CD4-positive, alpha-beta memory T cell (primary cell): ENCODE measurements around the gene ANXA9. TPM values are rescaled to one million over a fixed set of nuclear protein-coding genes. Genes with fewer than 3 reads are reported as not detected.

Experiments
- CTCF ChIA-PET: fragments of 350-600 bp; sonication (Branson Sonifier 250); formaldehyde crosslinking; loops from one replicate; lab custom pipeline; 2021; ENCODE audit warnings: inconsistent platforms; ENCODE audit not compliant: partially characterized antibody; lab: Charles Lee
- POLR2A ChIA-PET: fragments of 350-600 bp; sonication (Branson Sonifier 250); formaldehyde crosslinking; loops from one replicate; lab custom pipeline; 2021; ENCODE audit not compliant: partially characterized antibody; lab: Charles Lee
- DNase-seq, 5 donors: peaks; one replicate each; pipeline versions ENCODE4 v3.0.0 to v3.0.0-alpha.2; 2020 to 2022; ENCODE audit warnings: mixed read lengths in 1 of 5
- H3K27ac ChIP-seq: one replicate; pipeline ENCODE4 v1.7.0; 2013; ENCODE audit warnings: low read depth, low read length
- H3K27me3 ChIP-seq: 2 replicates; pipeline ENCODE4 v1.7.0; 2013; ENCODE audit warnings: mild to moderate bottlenecking, low read length, moderate library complexity; ENCODE audit not compliant: insufficient read depth
- H3K36me3 ChIP-seq: 2 replicates; pipeline ENCODE4 v1.7.0; 2013; ENCODE audit warnings: mild to moderate bottlenecking, low read length, moderate library complexity; ENCODE audit not compliant: insufficient read depth
- H3K4me1 ChIP-seq: 2 replicates; pipeline ENCODE4 v1.7.0; 2013; ENCODE audit warnings: mild to moderate bottlenecking, low read length, moderate library complexity; ENCODE audit not compliant: insufficient read depth
- H3K4me3 ChIP-seq, 2 donors: one replicate each; pipeline ENCODE4 v1.7.0; 2013; ENCODE audit warnings: low read length in 2 of 2, mild to moderate bottlenecking in 1 of 2
- H3K9me3 ChIP-seq, 2 donors: one replicate each; pipeline ENCODE4 v1.7.0; 2013; ENCODE audit warnings: low read length in 2 of 2, control low read depth in 1 of 2; ENCODE audit not compliant: control insufficient read depth in 1 of 2
- H3K27ac Mint-ChIP-seq, 7 donors: one replicate each; pipeline ENCODE4 v1.8.0; 2020 to 2021; ENCODE audit warnings: mixed read lengths in 7 of 7, mild to moderate bottlenecking in 6 of 7, inconsistent platforms in 3 of 7, moderate library complexity in 3 of 7
- H3K27me3 Mint-ChIP-seq, 2 donors: one replicate each; pipeline ENCODE4 v1.8.0; 2020 to 2021; ENCODE audit warnings: mixed read lengths in 2 of 2
- H3K36me3 Mint-ChIP-seq, 2 donors: one replicate each; pipeline ENCODE4 v1.8.0; 2020 to 2021; ENCODE audit warnings: mixed read lengths in 2 of 2, inconsistent platforms in 1 of 2, mild to moderate bottlenecking in 1 of 2
- H3K4me1 Mint-ChIP-seq, 4 donors: one replicate each; pipeline ENCODE4 v1.8.0; 2020 to 2021; ENCODE audit warnings: mixed read lengths in 4 of 4, mild to moderate bottlenecking in 1 of 4
- H3K4me3 Mint-ChIP-seq, 8 donors: one replicate each; pipeline ENCODE4 v1.8.0; 2020 to 2021; ENCODE audit warnings: mixed read lengths in 8 of 8, mild to moderate bottlenecking in 7 of 8, moderate library complexity in 6 of 8, inconsistent platforms in 3 of 8
- H3K9me3 Mint-ChIP-seq, 8 donors: one replicate each; pipeline ENCODE4 v1.8.0; 2020 to 2021; ENCODE audit warnings: mixed read lengths in 8 of 8, mild to moderate bottlenecking in 5 of 8, inconsistent platforms in 3 of 8, moderate library complexity in 1 of 8
- intact Hi-C: fragments of 100-400 bp; cut with micrococcal nuclease; formaldehyde crosslinking; loops from one replicate; pipeline ENCODE4 v1.15.1; 2023
- polyA plus RNA-seq, 2 donors: library from polyadenylated mRNA; unstranded; fragments of 300-500 nt; fragmentation: Illumina TruSeq; gene quantifications; one replicate each; pipeline ENCODE4 v1.2.3, GENCODE V29; 2021
- total RNA-seq, 2 experiments: library from RNA; stranded (reverse); gene quantifications; one replicate each; pipeline ENCODE4 v1.2.3, GENCODE V29; 2021

Gene ANXA9
- total and polyA plus RNA-seq, 4 experiments from 2014 or later = 0.17 to 0.33 (median 0.23) TPM; not detected in 1

DNA sequence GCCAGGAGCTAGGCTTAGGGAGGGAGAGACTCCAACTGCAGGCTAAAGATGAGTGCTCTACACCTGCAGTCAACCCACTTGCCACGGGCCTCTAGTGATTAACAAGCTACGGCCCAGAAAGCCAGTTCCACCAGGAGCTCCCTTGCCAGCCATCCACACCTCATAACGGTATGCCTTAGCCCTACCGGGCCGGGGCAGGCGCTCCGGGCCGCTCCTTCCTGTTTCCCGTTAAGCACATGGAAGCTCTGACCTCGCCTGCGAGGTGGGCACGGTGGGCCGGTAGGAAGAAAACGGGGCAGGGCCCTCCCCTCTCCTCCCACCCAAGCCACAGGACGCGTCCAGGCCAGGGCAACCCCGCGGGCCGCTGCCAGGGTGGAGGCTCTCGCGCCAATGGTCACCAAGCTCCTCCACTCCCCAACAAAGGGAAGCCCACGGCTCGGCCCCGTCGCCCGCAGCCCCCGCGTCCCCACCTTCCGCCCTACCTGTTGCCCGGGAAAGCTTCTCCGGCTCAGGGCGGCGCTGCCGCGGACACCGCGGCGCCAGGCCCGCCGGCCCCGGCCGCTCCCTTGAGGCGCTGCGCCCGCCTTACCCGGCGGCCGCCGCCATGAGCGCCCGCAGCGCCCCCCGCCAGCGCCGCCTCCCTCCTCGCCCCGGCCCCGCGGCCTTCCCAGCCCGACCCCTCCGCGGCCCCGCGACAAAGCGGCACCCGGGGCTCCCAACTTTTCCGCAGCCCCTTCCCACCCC is 8.1 kb upstream of the ANXA9 start:
- DNase-seq = peak in 4 of 5 donors; percentile 32 to 55 (median 36)
- no peaks in the 10 kb centered on the region for H3K36me3 ChIP-seq
- H3K4me1 ChIP-seq = peaks cover 68% of the 10 kb centered on the region
- H3K4me3 ChIP-seq = peak overlapping the region; percentile 78 to 83
- Mint-ChIP-seq H3K36me3 (peaks cover under 1 to 15% of the 10 kb centered on the region in 2 donors), H3K27ac (peak overlapping the region; percentile 91 to 95 (median 92)), H3K27me3 (no peaks in the 10 kb centered on the region), H3K4me1 (peaks cover 45 to 74% (median 58%) of the 10 kb centered on the region in 4 donors), H3K9me3 (no peaks in the 10 kb centered on the region), H3K4me3 (peak overlapping the region; percentile 86 to 95 (median 89))
- CTCF ChIA-PET = interaction anchor here (0.7 to 15.8 kb wide), 7 partner anchors 8 to 413 kb away, joined by 3 to 255 read pairs (median 3); partner anchors contain the start of gene MINDY1
- H3K27me3 ChIP-seq = no peaks in the 10 kb centered on the region
- H3K27ac ChIP-seq = peak overlapping the region; percentile 84
- POLR2A ChIA-PET = interaction anchor here (0.5 to 4.1 kb wide), 24 partner anchors 9 to 610 kb away, joined by 3 to 30 read pairs (median 4); partner anchors contain the start of genes ARNT, CDC42SE1, ENSA and GOLPH3L
- intact Hi-C loops = loop anchor here (1.0 to 10.0 kb wide), 4 partner anchors 33 to 509 kb away; partner anchors contain the start of genes ARNT, MINDY1 and SETDB1
- H3K9me3 ChIP-seq = no peaks in the 10 kb centered on the region

DNA sequence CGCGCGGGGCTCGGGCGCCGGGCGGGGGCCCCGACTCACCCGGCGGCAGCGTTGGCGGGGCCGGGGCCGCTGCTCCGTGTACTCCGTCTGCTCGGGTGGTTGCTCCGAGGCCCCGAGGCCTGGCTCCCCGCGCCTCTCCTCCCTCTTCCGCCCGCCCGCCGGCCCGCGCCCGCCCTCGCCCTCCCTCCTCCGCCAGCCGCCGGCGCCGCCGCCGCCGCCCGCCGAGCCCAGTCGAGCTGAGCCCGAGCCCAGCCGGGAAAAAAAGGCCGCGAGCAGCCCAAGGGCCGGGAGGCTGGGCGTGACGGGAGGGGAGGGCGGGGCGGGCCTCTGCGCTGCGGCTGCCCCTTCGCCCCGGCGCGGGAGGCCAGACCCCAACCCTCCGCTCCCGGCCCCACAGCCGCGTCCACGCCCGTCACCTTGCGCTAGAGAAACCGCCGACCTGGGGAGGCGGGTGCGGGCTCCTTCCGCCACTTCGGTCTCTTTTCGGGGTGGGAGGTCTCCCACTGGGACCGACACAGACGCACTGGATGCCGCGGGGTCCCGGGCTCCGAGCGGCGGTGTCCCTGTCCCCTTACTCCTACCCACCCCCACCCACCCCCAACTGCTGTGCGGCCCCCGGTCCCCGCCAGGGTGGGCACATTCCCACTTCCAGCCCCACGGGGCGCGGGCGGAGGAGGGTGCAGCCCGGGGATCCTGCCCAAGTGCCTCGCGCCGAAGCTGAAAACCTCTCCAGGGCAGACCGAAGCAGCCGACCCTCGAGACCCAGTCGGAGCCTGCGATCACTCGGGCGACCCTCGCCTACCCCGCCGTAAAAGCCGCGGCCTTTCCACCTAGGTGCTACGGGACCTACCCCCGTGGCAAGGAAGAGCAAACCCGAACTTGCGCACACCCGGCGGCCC is 7.3 kb upstream of the ANXA9 start, which contains the start of gene CERS2:
CERS2 (minus strand) TSS at position 256 of the 899 bp plus-strand sequence. CDS start 5,745 bp downstream, outside the sequence.
- DNase-seq = peak; percentile 73 to 84 (median 81)
- no peaks in the 10 kb centered on the region for H3K9me3 Mint-ChIP-seq
- CTCF ChIA-PET = interaction anchor here (0.7 to 15.8 kb wide), 5 partner anchors 9 to 36 kb away, joined by 3 to 255 read pairs (median 4); partner anchors contain the start of gene MINDY1
- no peaks in the 10 kb centered on the region for H3K27me3 Mint-ChIP-seq
- peak within 1 kb of the TSS; percentile 86 to 95 (median 89) for H3K4me3 Mint-ChIP-seq
- Histone ChIP-seq H3K4me1 (peaks cover 76% of the 10 kb centered on the region), H3K27ac (peak within 1 kb of the TSS; percentile 84), H3K27me3 (no peaks in the 10 kb centered on the region), H3K4me3 (peak within 1 kb of the TSS; percentile 78 to 83), H3K36me3 (no peaks in the 10 kb centered on the region), H3K9me3 (no peaks in the 10 kb centered on the region)
- POLR2A ChIA-PET = interaction anchor here (0.9 to 4.1 kb wide), 12 partner anchors 12 to 611 kb away, joined by 3 to 30 read pairs (median 4); partner anchors contain the start of genes ARNT, ENSA, MCL1 and MINDY1
- intact Hi-C loops = loop anchor here (1.0 to 10.0 kb wide), 4 partner anchors 32 to 510 kb away; partner anchors contain the start of genes ARNT, MINDY1 and SETDB1
- H3K36me3 Mint-ChIP-seq = peaks cover 0 to 12% of the 10 kb centered on the region in 2 donors
- H3K27ac Mint-ChIP-seq = peak within 1 kb of the TSS; percentile 91 to 95 (median 92)
- H3K4me1 Mint-ChIP-seq = peaks cover 48 to 82% (median 63%) of the 10 kb centered on the region in 4 donors

DNA sequence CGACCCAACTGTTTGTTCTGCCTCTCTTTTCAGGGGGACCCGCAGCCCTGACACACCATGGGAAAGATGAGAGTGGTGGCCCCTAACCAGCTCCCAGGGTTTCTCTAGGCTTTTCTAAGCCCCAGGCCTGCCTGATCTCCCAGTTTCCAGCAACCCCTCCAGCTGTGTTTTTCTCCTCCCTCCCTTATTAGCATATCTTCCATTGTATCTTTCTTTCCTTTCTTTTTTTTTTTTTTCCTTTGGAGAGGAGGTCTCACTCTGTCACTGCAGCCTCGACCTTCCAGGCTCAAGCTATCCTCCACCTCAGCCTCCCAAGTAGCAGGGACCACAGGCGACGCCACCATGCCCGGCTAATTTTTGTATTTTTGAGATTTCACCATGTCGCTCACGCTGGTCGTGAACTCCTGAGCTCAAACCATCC is 5.7 kb upstream of the ANXA9 start:
- ChIA-PET CTCF (interaction anchor here (0.5 to 15.8 kb wide), 4 partner anchors 24 to 77 kb away, joined by 3 to 255 read pairs (median 6); partner anchors contain the start of genes MINDY1 and SETDB1), POLR2A (interaction anchor here (0.7 to 4.1 kb wide), 6 partner anchors 25 to 612 kb away, joined by 3 to 30 read pairs (median 3); partner anchors contain the start of genes MINDY1 and RPRD2)
- Mint-ChIP-seq H3K27ac (peak overlapping the region; percentile 61 to 94 (median 90)), H3K4me1 (peaks cover 40 to 68% (median 53%) of the 10 kb centered on the region in 4 donors), H3K27me3 (no peaks in the 10 kb centered on the region), H3K36me3 (peaks cover 0 to 11% of the 10 kb centered on the region in 2 donors), H3K4me3 (peak overlapping the region; percentile 50 to 85 (median 82)), H3K9me3 (no peaks in the 10 kb centered on the region)
- DNase-seq = no peak
- H3K27me3 ChIP-seq = no peaks in the 10 kb centered on the region
- H3K9me3 ChIP-seq = no peaks in the 10 kb centered on the region
- H3K4me1 ChIP-seq = peaks cover 63% of the 10 kb centered on the region
- H3K4me3 ChIP-seq = no peak overlapping the region
- H3K27ac ChIP-seq = no peak overlapping the region
- intact Hi-C loops = loop anchor here (10.0 kb wide), 1 partner anchor 512 kb away; no protein-coding TSS in a partner anchor
- no peaks in the 10 kb centered on the region for H3K36me3 ChIP-seq

DNA sequence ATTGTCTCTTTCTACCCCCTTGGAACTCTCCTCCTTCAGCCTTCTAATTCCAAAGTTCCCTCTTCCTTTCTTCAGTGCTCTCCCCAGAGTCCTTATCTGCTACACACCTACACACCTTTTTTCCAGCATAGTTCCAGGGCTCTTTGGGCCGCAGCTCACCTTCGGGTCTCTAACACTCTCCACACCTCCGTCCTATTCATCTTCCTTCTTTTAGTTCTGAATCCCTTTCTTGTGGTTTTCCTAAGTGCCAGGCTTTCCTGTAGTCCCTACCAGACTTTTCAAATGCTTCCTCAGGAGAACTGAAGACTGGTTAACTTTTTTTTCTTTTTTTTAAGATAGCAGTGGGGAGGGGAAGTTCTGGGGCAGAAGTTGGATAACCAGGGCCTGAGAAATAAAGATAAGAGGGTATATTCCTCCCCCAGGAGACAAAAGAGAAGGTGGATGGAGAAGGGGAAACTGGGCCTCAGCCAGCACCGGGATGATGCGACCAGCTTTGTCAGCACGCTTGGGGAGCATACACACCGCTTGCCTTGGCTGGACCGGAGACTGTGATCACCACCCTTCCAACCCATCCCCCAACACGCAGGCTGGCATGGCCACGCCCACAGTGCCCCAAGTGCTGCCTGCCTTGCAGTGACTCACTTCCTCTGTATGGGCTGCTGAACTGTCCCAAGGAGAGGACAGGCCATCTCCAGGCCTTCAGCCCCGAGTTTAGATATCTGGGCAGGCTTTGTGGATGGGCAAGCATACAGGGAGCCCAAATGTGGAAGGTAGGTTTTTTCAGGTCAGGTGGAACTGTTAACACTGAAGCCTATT is 5.0 kb upstream of the ANXA9 start:
- Mint-ChIP-seq H3K4me1 (peaks cover 33 to 61% (median 46%) of the 10 kb centered on the region in 4 donors), H3K27ac (peak overlapping the region; percentile 86 to 94 (median 90)), H3K36me3 (peaks cover 0 to 11% of the 10 kb centered on the region in 2 donors), H3K9me3 (no peaks in the 10 kb centered on the region), H3K4me3 (peak overlapping the region; percentile 50 to 85 (median 76)), H3K27me3 (no peaks in the 10 kb centered on the region)
- peak; percentile 51 to 78 (median 60) for DNase-seq
- CTCF ChIA-PET = interaction anchor here (0.5 to 15.8 kb wide), 7 partner anchors 9 to 180 kb away, joined by 3 to 255 read pairs (median 5); partner anchors contain the start of genes MINDY1, SETDB1 and TNFAIP8L2
- intact Hi-C loops = loop anchor here (10.0 kb wide), 1 partner anchor 512 kb away; no protein-coding TSS in a partner anchor
- peaks cover 56% of the 10 kb centered on the region for H3K4me1 ChIP-seq
- no peaks in the 10 kb centered on the region for H3K36me3 ChIP-seq
- peak overlapping the region; percentile 42 for H3K27ac ChIP-seq
- no peaks in the 10 kb centered on the region for H3K27me3 ChIP-seq
- no peak overlapping the region for H3K4me3 ChIP-seq
- POLR2A ChIA-PET = interaction anchor here (0.7 to 4.1 kb wide), 12 partner anchors 8 to 613 kb away, joined by 3 to 30 read pairs (median 3); partner anchors contain the start of genes C1orf56, MINDY1 and RPRD2
- H3K9me3 ChIP-seq = no peaks in the 10 kb centered on the region

DNA sequence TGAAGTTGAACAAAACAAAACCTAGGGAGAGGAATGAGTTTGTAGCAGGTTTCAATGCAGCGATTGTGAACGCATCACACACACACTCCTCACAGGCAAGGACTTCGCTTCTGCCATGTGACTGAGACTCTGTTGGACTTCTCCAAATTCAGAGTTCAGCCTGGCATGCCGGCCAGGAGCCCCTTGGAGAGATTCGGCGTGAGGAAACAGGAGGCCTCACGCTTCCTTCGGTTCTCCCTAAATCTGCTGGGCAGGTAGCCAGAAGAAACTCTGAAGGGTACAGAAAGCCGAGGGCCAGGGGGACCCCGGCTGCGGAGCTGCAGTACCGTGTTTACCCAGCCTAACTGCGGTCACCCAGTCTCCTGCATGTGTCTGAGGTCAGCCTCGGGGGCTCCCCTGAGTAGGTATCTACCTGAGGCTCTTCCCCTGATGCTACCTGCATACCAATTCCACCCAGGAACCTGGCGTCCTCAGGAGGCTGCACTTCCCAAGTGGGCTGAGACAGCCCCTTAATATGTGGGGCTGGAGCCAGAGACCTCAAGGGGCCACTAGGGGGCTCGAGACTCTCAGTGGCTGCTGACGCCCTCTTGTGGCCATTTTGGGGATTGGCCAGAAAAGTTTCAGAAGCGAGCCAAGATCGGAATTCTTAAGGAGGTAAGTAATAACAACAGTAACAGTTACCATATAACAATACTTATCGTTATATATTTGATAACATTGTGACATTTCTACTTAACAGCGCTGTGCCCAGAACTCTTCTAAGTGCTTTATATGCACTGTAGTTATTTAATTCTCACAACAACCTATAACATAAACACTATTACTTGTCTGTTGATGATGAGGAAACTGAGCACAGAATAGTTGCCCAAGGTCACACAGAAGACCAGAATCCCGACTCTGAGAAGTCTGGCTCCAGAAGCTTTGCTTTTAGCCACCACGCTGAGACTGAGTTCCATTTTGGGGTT is 2.7 kb upstream of the ANXA9 start:
- Histone ChIP-seq H3K27me3 (no peaks in the 10 kb centered on the region), H3K27ac (peak overlapping the region; percentile 11), H3K36me3 (no peaks in the 10 kb centered on the region), H3K4me3 (peak overlapping the region in 1 of 2 donors; percentile 52), H3K4me1 (peaks cover 39% of the 10 kb centered on the region), H3K9me3 (no peaks in the 10 kb centered on the region)
- ChIA-PET CTCF (interaction anchor here (0.6 to 15.8 kb wide), 9 partner anchors 9 to 79 kb away, joined by 3 to 255 read pairs (median 5); partner anchors contain the start of gene MINDY1), POLR2A (interaction anchor here (0.7 to 1.5 kb wide), 4 partner anchors 11 to 29 kb away, joined by 3 to 4 read pairs (median 4); partner anchors contain the start of gene MINDY1)
- peaks cover 0 to 3% of the 10 kb centered on the region in 2 donors for H3K36me3 Mint-ChIP-seq
- H3K4me3 Mint-ChIP-seq = peak overlapping the region in 4 of 8 donors; percentile 29 to 59 (median 41)
- H3K27me3 Mint-ChIP-seq = no peaks in the 10 kb centered on the region
- DNase-seq = peak; percentile 83 to 87 (median 85)
- H3K4me1 Mint-ChIP-seq = peaks cover 20 to 44% (median 31%) of the 10 kb centered on the region in 4 donors
- H3K9me3 Mint-ChIP-seq = no peaks in the 10 kb centered on the region
- H3K27ac Mint-ChIP-seq = peak overlapping the region in 6 of 7 donors; percentile 48 to 83 (median 64)
- intact Hi-C loops = loop anchor here (1.0 to 10.0 kb wide), 5 partner anchors 17 to 724 kb away; partner anchors contain the start of genes MINDY1 and TNFAIP8L2
